Colon (tissue), 2 donors: ENCODE data around the gene OR4M1.
"Not testable (repeated sequence)": the region's sequence is repeated elsewhere in the genome, so short reads cannot be mapped to it uniquely, and the experiment has no call there.

ENCODE experiments used
- FAIRE-seq: peaks from 2 replicates; lab custom pipeline; 2012; peaks lifted over from hg19 to GRCh38; lab: Jason Lieb, UNC
- donor health status: control.
- donor health status: control.

OR4M1 gene

GRCh38 chr14:19773204-19773603 is at the start of gene OR4M1:
TSS of gene OR4M1 (plus strand) at chr14:19773504. CDS start at chr14:19780323, 6,819 bp downstream.
- FAIRE-seq, result not testable (repeated sequence)

GRCh38 chr14:19729359-19729758 is 43.9 kb upstream of the OR4M1 start:
- no peak for FAIRE-seq

GRCh38 chr14:19729763-19730162 is 43.5 kb upstream of the OR4M1 start:
- FAIRE-seq, result no peak

GRCh38 chr14:19733893-19734292 is 39.4 kb upstream of the OR4M1 start:
- not testable (repeated sequence) for FAIRE-seq

- FAIRE-seq, result no peak
Measured at GRCh38 chr14:19743256-19743655, 30.0 kb upstream of the OR4M1 start, which contains the start of gene OR4Q3. TSS of gene OR4Q3 (plus strand) at chr14:19743571.

DNA sequence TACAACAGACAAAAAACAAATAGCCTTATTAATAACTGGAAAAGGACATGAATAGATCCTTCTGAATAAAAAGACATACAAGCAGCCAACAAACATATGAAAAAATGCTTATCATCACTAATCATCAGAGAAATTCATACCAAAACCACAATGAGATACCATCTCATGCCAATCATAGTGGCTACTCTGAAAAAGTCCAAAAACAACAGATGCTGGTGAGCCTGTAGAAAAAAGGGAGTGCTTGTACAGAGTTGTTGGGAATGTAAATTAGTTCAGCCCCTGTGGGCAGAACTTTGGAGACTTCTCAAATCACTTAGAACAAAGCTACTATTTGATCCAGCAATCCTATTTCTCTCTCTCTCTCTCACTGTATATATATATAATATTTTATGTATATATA is 21.0 kb upstream of the OR4M1 start:
- not testable (repeated sequence) for FAIRE-seq

DNA sequence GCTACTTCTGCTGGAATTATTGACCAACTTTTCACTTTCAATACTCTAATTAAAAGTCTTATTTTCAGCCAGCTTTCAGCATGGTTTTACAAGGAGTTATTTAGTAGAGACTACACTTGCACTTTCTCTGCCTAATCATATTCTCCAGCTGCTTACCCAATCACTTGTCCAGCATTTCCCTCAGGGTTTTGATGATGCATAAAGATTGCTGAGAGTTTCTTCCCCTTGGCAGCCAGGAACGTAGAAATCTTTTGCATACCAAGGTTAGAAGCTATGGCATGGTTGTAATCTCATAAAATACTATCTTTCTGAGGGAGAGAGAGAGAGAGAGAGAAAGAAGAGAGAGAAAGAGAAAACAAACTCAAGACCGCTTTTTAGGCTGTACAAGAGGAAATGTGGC is 19.1 kb upstream of the OR4M1 start:
- no peak for FAIRE-seq

GRCh38 chr14:19771491-19771890 is 1.8 kb upstream of the OR4M1 start:
- FAIRE-seq, result not testable (repeated sequence)

DNA sequence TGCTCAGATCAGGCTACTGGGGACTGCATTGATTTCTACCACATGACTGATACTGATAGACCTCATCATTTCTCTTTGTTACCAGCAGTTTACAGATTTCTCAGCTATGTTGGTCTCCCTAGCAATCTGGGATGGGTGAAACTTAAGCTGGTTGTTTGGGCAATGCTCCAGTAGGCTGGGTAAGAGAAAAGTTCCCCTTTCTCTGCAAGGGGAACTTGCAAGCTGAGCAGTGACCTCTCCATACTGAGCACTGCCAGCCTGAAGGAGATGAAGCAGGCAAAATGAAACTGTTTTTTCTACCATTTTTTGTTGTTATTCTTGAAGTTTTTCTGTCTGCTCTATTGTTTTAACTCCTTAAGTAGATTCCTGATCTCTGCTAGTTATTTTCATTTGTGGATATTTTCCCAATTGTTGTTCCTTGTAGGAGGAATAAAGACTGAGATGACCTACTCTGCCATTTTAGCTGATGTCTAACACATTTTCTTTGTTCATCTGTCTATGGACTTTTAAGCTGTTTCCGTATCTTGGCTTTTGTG is 1.3 kb upstream of the OR4M1 start:
- no peak for FAIRE-seq

DNA sequence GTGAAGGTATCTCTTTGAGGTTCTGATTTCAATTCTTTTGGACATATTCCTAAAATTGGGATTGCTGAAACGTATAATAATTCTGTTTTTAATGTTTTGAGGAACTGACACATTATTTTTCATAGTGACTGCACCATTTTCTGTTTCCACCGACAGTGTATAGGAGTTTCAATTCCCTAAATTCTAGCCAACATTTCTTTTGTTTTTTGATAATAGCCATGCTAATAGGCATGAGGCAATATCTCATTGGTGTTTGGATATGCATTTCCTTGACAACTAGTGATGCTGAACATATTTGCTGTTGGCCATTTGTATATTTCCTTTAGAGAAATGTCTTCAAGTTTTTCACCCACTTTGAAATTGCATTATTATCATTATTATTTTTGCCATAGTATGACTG is 850 bp upstream of the OR4M1 start:
- FAIRE-seq, result not testable (repeated sequence)

- FAIRE-seq, result peak; percentile 99
Measured at GRCh38 chr14:19775587-19775986, 2.3 kb downstream of the OR4M1 start.

GRCh38 chr14:19785848-19786247 is 12.5 kb downstream of the OR4M1 start:
- not testable (repeated sequence) for FAIRE-seq

DNA sequence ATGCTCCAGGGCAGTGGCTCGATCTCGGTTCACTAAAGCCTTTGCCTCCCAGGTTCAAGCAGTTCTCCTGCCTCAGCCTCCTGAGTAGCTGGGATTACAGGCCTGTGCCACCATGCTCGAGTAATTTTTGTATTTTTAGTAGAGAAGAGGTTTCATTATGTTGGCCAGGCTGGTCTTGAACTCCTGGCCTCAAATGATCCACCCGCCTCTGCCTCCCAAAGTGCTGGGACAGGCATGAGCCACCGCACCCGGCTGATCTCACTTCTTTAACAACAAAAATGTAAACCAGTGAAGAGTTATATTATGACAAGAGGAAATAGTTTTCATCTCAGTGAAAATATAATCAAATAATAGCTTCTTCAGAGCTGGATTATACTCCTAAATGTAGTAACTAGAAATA is 14.0 kb downstream of the OR4M1 start:
- FAIRE-seq, result not testable (repeated sequence)

- FAIRE-seq, result not testable (repeated sequence)
Measured at GRCh38 chr14:19788150-19788549, 14.8 kb downstream of the OR4M1 start.

GRCh38 chr14:19796520-19797108 is 23.3 kb downstream of the OR4M1 start:
- FAIRE-seq, result not testable (repeated sequence)

GRCh38 chr14:19799880-19800279 is 26.6 kb downstream of the OR4M1 start:
- FAIRE-seq, result no peak

- FAIRE-seq, result no peak
Measured at GRCh38 chr14:19800282-19801117, 27.2 kb downstream of the OR4M1 start.

- no peak for FAIRE-seq
Measured at GRCh38 chr14:19801118-19801464, 27.8 kb downstream of the OR4M1 start.

DNA sequence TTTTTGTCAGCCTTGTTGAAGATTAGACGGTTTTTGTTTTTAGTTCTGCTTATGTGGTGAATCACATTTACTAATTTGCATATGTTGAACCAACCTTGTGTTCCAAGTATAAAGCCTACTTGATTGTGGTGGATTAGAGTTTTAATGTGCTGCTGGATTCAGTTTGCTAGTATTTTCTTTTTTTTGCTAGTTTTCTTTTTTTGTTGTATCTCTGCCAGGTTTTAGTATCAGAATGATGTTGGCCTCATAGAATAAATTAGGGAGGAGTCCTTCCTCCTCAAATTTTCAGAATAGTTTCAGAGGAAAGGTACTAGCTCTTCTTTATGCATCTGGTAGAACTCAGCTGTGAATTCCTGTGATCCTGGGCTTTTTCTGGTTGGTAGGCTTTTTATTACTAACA is 30.2 kb downstream of the OR4M1 start, which contains the start of gene OR4N2:
Gene OR4N2, plus strand, starts transcription at position 301 of the 400 bp plus-strand sequence. CDS start 23,679 bp downstream, outside the sequence.
- FAIRE-seq, result not testable (repeated sequence)

DNA sequence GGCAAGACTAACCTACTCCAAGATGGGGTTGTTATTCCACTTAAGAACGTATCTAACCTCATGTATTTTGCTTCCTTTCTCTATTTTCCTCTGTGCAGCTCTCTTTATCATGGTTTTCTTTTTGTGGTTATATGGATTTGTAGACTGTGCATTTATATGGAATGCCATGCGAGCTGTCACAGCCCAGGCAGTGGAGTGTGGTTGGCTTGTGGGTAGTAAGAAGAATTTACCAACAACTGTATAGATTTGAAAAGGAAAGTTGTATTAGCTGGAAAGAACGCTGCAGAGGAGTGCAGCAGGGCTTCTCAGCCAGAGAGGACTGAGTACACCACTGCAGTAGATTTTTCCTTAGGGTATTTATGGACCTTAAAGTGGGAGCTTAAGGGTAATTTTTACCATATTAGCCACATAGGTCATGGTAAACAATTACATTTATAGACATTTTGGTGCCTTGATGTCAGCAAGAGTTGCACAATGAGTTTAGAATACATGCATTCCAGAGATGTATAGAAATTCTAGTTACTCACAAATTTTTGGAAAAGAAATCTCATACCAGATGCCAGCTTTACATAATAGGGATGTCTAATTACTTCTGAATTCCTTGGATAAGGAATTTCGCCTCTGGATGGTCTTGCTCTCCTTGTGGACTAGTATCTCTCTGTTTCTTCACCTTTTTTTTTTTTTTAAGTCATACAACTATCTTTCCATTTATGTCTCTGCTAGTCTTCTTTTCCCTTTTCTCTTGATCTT is 40.0 kb downstream of the OR4M1 start:
- peak; percentile 87 for FAIRE-seq

GRCh38 chr14:19819879-19820278 is 46.6 kb downstream of the OR4M1 start:
- FAIRE-seq, result not testable (repeated sequence)

GRCh38 chr14:19821016-19821415 is 47.7 kb downstream of the OR4M1 start:
- not testable (repeated sequence) for FAIRE-seq
